Fibroblast of skin of left biceps (primary cell): ENCODE data around the gene LCP2.

Experiments used
- DNase-seq, 2 experiments: peaks; one replicate each; pipeline ENCODE4 v3.0.0-alpha.2; 2013; ENCODE audit warnings: low read depth in 2 of 2

The LCP2 gene

DNA sequence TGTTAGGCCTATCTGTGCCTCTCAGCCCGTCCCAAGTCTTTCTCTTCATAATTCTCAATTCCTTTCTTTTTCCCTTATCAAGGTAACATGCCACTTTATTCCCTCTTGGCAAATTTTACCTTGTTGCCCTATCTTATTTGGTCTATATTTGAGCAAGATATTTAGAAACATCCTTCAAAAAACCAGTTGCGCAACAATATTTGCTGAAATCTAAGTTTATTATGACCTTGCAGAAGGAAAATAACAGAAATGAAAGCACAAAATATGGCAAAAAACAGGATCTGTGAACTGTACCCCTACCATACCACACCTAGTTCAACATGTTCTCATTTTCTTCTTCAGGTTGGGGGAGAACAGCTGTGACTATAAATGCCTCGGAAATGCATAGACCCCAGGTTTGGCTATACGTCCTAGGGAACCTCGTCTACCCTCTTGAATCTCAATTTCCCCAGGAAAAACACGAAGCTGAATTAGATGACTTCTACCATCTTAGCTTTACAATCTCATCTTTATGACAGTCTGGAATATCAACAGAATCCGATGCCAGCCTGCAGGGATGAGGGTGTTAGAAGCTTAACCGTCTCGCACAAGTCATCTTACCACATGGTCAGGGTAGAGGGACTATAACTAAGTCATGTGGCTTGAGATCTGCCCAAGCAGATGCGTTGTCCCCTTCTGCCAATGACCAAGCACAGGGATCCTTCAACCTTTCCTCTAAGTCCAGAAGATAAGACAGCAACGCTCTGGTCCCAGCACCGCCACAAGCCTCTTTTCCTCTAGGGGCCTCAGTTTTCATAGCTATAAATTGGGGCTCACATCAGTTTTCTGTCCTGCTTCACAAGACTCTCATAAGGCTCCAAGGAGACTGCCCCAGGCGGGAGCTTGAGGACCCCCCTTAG is 1.3 kb downstream of the LCP2 start:
- no peak for DNase-seq

DNA sequence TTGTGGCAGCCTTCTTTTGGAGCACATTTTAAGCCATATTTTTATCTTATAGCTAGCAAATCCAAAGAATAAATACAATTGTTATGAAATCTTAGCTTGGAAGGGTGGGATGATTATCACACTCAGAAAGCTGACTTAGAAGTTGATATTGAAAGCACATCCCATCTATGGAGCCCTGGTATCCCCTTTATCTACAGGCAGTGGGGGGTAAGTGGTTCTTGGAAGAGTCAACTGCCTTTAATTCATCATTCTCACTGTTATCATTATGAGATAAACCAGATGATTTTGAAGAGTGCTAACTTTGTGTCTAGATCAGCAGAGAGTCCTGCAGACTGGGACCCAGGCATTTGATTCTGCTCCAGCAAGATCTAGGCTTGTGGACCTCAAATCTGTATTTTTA is 3.0 kb downstream of the LCP2 start:
- no peak for DNase-seq

- DNase-seq: no peak
Measured at GRCh38 chr5:170294057-170294456, 3.5 kb downstream of the LCP2 start.

GRCh38 chr5:170293273-170293672 is 4.3 kb downstream of the LCP2 start:
- no peak for DNase-seq

GRCh38 chr5:170292179-170293104 is 5.1 kb downstream of the LCP2 start:
- DNase-seq: no peak

DNA sequence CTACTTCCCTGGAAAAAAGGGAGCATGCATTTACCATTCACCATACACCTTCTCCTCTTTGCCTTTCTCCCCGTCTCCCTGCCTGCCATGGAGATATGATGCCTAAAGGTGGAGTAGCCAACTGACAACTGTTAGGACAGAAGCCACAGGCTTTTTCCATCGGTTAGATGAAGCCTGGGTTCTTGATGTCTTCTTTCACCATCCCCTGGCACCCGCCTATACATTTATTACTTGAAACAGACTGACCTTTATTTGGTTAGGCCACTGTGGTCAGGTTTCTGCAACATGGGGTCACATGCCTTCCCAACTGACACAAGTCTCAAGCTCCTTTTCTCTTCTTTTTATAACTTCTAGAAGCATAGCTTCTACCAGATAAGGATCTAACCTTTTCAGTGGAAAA is 7.1 kb downstream of the LCP2 start:
- no peak for DNase-seq

GRCh38 chr5:170289764-170290163 is 7.8 kb downstream of the LCP2 start:
- DNase-seq: no peak

DNA sequence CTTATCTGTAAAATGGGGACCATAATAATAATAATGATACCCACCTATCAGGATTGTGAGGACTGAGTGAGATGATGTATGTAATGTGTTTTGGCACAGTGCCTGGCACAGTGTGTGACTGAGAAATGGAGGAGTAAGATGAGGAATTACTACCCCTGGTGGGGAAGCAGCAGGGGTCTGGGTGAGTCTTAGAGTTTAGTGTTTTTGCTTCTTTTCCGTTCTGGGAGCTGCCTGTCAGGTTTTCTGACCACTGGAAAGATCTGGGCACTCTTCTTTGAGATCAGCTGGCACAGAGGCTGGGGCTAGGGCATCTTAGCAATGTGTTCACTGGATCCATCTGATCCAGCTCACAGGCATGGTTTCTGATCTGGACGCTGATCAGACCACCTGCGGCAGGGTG is 8.5 kb downstream of the LCP2 start:
- DNase-seq: no peak

DNA sequence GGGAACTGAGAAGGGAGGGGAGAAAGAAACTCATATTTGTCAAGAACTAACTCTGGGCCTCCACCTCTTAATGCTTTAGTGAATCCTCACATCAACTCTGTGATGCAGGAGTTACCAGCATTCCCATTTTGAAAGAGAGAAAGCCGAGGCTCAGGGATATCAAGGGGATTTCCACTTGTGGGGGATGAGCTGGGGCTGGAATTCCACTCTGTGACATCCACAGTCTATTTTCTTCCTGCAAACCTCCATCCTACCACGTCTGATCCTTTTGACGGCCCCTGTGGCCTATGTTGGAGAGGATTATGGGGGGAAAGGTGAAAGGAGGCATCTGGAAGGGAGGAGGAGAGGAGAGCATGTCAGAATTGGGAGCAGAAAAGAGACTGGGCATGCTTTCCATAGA is 9.0 kb downstream of the LCP2 start:
- DNase-seq: no peak

GRCh38 chr5:170288151-170288550 is 9.4 kb downstream of the LCP2 start:
- no peak for DNase-seq

- no peak for DNase-seq
Measured at GRCh38 chr5:170287532-170287931, 10.0 kb downstream of the LCP2 start.

GRCh38 chr5:170286386-170286925 is 11.1 kb downstream of the LCP2 start:
- DNase-seq: no peak

DNA sequence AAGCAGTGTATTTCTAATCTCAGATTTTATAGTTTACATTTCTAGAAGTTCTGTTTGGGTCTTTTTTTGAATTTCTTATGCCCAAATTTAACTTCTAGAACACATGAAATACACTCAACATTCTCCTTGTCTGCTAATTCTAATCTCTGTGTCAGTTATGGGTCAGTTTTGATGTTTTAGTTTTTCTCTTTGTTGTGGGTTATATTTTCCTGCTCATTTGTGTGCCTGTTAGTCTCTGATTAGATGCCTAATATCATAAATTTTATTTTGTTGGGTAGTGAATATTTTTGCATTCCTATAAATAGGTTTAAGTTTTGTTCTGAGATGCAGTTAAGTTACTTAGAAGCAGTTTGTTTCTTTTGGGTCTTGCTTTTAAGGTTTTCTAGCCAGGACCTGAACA is 12.4 kb downstream of the LCP2 start:
- DNase-seq: no peak

DNA sequence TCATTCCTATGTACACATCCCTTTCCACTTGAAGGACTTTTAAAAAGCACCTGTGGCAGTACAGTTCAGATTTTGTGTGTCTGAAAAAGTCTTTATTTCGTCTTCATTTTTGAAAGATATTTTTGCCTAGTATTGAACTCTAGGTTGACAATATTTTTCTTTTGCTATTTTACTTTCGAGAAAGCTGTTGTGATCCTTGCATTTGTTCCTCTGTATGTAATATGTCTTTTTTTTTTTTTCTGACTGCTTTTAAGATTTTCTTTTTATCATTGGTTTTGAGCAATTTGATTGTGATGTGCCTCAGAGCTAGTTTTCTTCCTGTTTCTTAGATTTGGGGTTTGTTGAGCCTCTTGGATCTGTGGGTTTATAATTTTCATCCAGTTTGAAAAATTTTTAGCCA is 13.3 kb downstream of the LCP2 start:
- no peak for DNase-seq

GRCh38 chr5:170283296-170283695 is 14.3 kb downstream of the LCP2 start:
- no peak for DNase-seq

GRCh38 chr5:170280011-170280493 is 17.5 kb downstream of the LCP2 start:
- DNase-seq: no peak

- no peak for DNase-seq
Measured at GRCh38 chr5:170279459-170279817, 18.1 kb downstream of the LCP2 start.

DNA sequence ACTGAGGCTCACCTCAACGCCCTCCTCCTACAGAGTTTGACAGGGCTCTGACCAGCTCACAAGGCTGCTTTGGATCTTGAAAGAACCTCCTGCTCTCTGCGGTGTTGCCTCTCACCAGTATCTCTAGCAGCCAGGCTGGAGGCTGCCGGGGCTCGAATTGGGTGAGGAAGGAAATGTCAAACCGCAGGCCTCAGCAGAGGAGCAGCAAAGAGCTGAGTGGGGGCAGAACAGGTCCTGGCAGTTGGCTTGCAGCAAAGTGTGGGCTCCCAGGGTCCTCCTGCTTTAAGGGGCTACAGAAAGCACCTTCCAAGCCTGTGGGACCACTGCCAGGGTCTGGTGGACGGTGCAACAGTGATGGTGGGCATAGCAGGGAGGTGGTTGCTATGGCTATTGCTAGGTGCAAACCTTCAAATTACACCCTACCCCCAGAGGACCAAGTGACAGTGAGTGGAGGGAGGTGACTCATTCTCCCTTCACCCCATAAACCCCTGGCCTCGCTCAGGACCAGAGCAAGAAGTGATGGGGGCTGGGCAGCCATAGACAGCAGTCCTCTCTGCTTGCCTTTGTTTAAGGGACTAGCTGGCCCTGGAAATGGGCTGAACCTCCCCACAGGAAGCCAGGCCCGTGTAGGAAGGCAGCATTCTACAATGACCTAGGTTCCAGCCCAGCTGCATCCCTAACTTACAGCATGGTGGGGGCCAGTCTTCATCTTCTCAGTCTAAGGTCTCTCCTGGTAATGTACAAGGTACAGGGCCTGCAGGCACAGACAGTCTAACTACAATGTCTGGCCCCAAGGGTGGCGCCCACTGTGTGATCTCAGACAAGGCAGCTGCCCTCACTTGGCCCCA is 18.7 kb downstream of the LCP2 start:
- DNase-seq: no peak

GRCh38 chr5:170277867-170278281 is 19.7 kb downstream of the LCP2 start:
- no peak for DNase-seq

DNA sequence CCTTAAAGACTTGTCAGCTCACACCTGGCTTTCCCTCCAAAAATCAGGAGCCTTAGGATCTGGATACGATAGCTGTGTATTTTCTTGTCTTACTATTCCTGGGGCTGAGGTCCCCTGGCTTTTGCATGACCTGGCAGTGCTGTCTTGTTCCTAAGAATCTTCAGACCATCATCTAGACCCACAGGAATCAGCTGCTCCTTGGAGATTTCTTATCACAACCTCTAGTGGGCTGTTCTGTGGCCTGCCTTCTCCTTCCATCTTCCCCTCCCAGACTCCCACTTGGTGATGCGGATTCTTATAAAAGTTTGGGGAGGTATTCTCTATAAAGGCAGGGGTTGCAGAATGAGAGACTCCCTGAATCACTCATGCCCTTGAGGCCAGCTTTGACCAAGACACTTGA is 21.4 kb downstream of the LCP2 start:
- no peak for DNase-seq

DNA sequence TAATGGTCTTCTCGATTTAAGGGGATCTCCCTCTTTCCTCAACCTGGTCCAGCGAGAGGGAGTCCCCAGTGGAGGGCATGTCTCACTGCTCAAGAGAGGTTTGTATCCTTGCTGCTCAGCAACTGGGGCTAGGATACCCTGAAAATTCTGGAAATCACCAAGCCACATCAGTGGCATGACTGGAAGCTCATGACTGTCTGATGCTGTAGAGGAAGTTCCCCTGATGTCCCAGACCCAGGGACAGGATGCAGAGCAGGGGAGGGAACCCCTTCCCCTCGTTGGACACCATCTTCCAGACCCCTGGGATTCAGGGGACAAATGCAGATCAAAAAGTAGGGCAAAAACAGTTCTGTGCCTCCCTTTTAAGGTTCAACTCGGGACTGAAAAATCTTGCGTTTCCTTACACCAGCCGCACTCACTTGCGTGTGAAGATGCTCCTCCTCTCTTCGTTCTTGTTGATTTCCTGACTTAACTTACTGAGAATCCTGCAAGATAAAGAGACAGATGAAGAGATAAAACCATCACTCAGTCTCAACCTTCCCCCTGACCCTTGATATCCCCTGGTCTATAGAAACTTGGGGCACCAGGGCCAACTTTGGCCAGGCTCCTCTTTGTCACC is 22.1 kb downstream of the LCP2 start:
- DNase-seq: no peak
